HG03457 (cell line): ENCODE results near the gene NFRKB.
A peak's percentile ranks its signal among the peaks of the same experiment; 100 is the strongest.

ENCODE experiments used
- ATAC-seq: cut with Tn5 transposase; IDR thresholded peaks from one replicate; pipeline ENCODE4 v1.9.1; 2021; ENCODE audit warnings: moderate number of reproducible peaks; ENCODE audit not compliant: unreplicated experiment

The NFRKB gene

GRCh38 chr11:129895126-129896041 is at the start of gene NFRKB:
TSS of gene NFRKB (minus strand) at chr11:129895578. CDS start at chr11:129892849, 2,729 bp downstream.
- peak; percentile 93 for ATAC-seq

- ATAC-seq = no peak
Measured at GRCh38 chr11:129944696-129945095, 49.3 kb upstream of the NFRKB start.

- no peak for ATAC-seq
Measured at GRCh38 chr11:129943036-129943435, 47.7 kb upstream of the NFRKB start.

- no peak for ATAC-seq
Measured at GRCh38 chr11:129939510-129939909, 44.1 kb upstream of the NFRKB start.

GRCh38 chr11:129938764-129939163 is 43.4 kb upstream of the NFRKB start:
- ATAC-seq = no peak

GRCh38 chr11:129937592-129938238 is 42.3 kb upstream of the NFRKB start:
- no peak for ATAC-seq

GRCh38 chr11:129935723-129936122 is 40.3 kb upstream of the NFRKB start:
- ATAC-seq = no peak

- no peak for ATAC-seq
Measured at GRCh38 chr11:129933891-129934290, 38.5 kb upstream of the NFRKB start.

GRCh38 chr11:129933262-129933661 is 37.9 kb upstream of the NFRKB start:
- ATAC-seq = no peak

GRCh38 chr11:129932381-129933067 is 37.1 kb upstream of the NFRKB start:
- no peak for ATAC-seq

GRCh38 chr11:129930743-129931142 is 35.4 kb upstream of the NFRKB start:
- ATAC-seq = no peak

- ATAC-seq = no peak
Measured at GRCh38 chr11:129930296-129930695, 34.9 kb upstream of the NFRKB start.

- no peak for ATAC-seq
Measured at GRCh38 chr11:129929721-129930120, 34.3 kb upstream of the NFRKB start.

- ATAC-seq = no peak
Measured at GRCh38 chr11:129928923-129929692, 33.7 kb upstream of the NFRKB start.

GRCh38 chr11:129922674-129923073 is 27.3 kb upstream of the NFRKB start:
- ATAC-seq = no peak

GRCh38 chr11:129918361-129918760 is 23.0 kb upstream of the NFRKB start:
- no peak for ATAC-seq

GRCh38 chr11:129917231-129917630 is 21.9 kb upstream of the NFRKB start:
- no peak for ATAC-seq

GRCh38 chr11:129911298-129911697 is 15.9 kb upstream of the NFRKB start:
- no peak for ATAC-seq

GRCh38 chr11:129910360-129910759 is 15.0 kb upstream of the NFRKB start:
- no peak for ATAC-seq

- no peak for ATAC-seq
Measured at GRCh38 chr11:129905402-129905801, 10.0 kb upstream of the NFRKB start.

- ATAC-seq = no peak
Measured at GRCh38 chr11:129896062-129896461, 684 bp upstream of the NFRKB start.
